ENCODE measurements around the gene SLC16A7.

DNA sequence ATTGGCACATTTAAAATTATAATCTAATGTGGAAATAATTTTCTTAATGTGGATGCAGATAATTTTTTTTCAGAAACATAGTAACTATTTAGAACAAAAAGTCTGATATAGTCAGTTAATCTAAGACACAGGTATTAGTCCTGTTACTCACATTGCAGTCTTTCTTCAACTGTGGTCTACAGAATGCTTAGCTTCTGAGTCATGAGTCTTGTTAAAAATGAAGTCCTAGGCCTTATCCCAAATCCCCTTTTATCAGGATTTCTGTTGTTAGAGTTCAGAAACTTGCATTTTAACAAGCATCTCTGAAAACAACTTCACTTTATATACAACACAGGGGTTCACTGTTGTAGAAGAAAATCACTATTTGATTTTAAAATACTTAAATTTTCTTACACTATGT lies 112.2 kb downstream of the SLC16A7 start:
- TF ChIP-seq POLR2A (IDR thresholded peaks at IDR 0.05; ENCODE audit: low read length) (no peak), GATA1 (IDR thresholded peaks at IDR 0.05; ENCODE audit: low read depth, low read length) (no peak)

All from erythroblast (primary cell).